Measurements from ENCODE around the gene SULT1C2. TPM values are rescaled to one million over a fixed set of nuclear protein-coding genes. Genes with fewer than 3 reads are reported as not detected.

Gene SULT1C2
- total and polyA plus RNA-seq, 2 donors (not counting 1 experiment from before 2014, with no cell fraction given) = not detected

DNA sequence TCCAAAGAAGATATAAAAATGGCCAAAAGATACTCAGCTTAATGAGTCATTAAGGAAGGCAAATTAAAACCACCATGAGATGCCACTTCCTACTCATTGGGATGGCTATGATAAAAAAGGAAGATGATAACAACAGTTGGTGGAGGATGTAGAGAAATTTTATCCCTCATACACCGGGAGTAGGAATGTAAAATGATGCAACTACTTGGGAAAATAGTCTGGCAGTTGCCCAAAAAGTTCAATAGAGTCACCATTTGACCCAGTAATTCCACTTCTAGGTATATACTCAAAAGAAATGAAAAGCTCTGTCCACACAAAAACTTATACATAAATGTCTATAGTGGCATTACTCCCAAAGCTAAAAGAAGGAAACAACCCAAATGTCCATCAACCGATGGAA lies 10.1 kb upstream of the SULT1C2 start:
- H3K4me1 Mint-ChIP-seq = no peaks in the 10 kb centered on the region
- H3K4me3 ChIP-seq (ENCODE audit: control extremely low read depth in 1 of 5, extremely low read depth in 1 of 5, insufficient read depth in 1 of 5, low read depth in 2 of 5, low read length in 4 of 5) = no peak overlapping the region
- H3K4me3 Mint-ChIP-seq = no peak overlapping the region
- no peaks in the 10 kb centered on the region for H4K20me1 ChIP-seq (ENCODE audit: control insufficient read depth, insufficient read depth, low read length, poor library complexity, severe bottlenecking)
- WGBS (ENCODE audit: insufficient coverage) = no CpG with 5 or more reads among the region's 2 CpGs
- CTCF ChIA-PET = no interaction called here
- H3K27me3 Mint-ChIP-seq = peaks cover 6% of the 10 kb centered on the region
- ATAC-seq (ENCODE audit: low read depth) (no peak), DNase-seq (no peak)
- no peaks in the 10 kb centered on the region for H3K4me1 ChIP-seq (ENCODE audit: control insufficient read depth in 2 of 2, insufficient read depth in 2 of 2, low read length in 2 of 2)
- no peak overlapping the region for H2AFZ ChIP-seq (ENCODE audit: insufficient read depth, low read depth, low read length, poor library complexity, severe bottlenecking)
- POLR2A ChIA-PET = no interaction called here
- peaks cover 5% of the 10 kb centered on the region for H3K9me3 Mint-ChIP-seq (ENCODE audit: insufficient read depth)
- H3K27ac Mint-ChIP-seq = no peak overlapping the region
- no peak overlapping the region for H3K4me2 ChIP-seq (replicated peaks; ENCODE audit: low read depth, low read length, poor library complexity, severe bottlenecking)
- TF ChIP-seq, protein P1, sequence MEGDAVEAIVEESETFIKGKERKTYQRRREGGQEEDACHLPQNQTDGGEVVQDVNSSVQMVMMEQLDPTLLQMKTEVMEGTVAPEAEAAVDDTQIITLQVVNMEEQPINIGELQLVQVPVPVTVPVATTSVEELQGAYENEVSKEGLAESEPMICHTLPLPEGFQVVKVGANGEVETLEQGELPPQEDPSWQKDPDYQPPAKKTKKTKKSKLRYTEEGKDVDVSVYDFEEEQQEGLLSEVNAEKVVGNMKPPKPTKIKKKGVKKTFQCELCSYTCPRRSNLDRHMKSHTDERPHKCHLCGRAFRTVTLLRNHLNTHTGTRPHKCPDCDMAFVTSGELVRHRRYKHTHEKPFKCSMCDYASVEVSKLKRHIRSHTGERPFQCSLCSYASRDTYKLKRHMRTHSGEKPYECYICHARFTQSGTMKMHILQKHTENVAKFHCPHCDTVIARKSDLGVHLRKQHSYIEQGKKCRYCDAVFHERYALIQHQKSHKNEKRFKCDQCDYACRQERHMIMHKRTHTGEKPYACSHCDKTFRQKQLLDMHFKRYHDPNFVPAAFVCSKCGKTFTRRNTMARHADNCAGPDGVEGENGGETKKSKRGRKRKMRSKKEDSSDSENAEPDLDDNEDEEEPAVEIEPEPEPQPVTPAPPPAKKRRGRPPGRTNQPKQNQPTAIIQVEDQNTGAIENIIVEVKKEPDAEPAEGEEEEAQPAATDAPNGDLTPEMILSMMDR (IDR thresholded peaks at IDR 0.05) = no peak
- TF ChIP-seq EZH2 (IDR thresholded peaks at IDR 0.05; ENCODE audit: borderline replicate concordance, insufficient read depth, low read depth, low read length, poor library complexity, severe bottlenecking) = no peak
- H3K79me2 ChIP-seq (ENCODE audit: control insufficient read depth, insufficient read depth, low read length) = no peaks in the 10 kb centered on the region
- no peaks in the 10 kb centered on the region for H3K36me3 ChIP-seq (replicated peaks in 1 of 2; ENCODE audit: control extremely low read depth in 1 of 2, control insufficient read depth in 1 of 2, extremely low read depth in 1 of 2, insufficient read depth in 2 of 2, low read length in 1 of 2)
- H3K9ac ChIP-seq (ENCODE audit: low read length) = no peak overlapping the region
- intact Hi-C loops (cut with micrococcal nuclease) = no loop called here
- H3K9me3 ChIP-seq (ENCODE audit: control extremely low read depth in 1 of 3, control insufficient read depth in 2 of 3, insufficient read depth in 1 of 3, low read length in 2 of 3) = no peaks in the 10 kb centered on the region
- no peaks in the 10 kb centered on the region for H3K27me3 ChIP-seq (replicated peaks in 1 of 4; ENCODE audit: control extremely low read depth in 1 of 4, control insufficient read depth in 3 of 4, insufficient read depth in 4 of 4, low read length in 3 of 4)
- no peak overlapping the region for H3K27ac ChIP-seq (ENCODE audit: low read length in 2 of 2)

GRCh38 chr2:108279468-108279867 lies 9.2 kb upstream of the SULT1C2 start:
- ATAC-seq (ENCODE audit: low read depth) = no peak
- Histone ChIP-seq H3K4me3 (ENCODE audit: control extremely low read depth in 1 of 5, extremely low read depth in 1 of 5, insufficient read depth in 1 of 5, low read depth in 2 of 5, low read length in 4 of 5) (no peak overlapping the region), H3K27ac (ENCODE audit: low read length in 2 of 2) (no peak overlapping the region), H4K20me1 (ENCODE audit: control insufficient read depth, insufficient read depth, low read length, poor library complexity, severe bottlenecking) (no peaks in the 10 kb centered on the region), H3K9me3 (ENCODE audit: control extremely low read depth in 1 of 3, control insufficient read depth in 2 of 3, insufficient read depth in 1 of 3, low read length in 2 of 3) (no peaks in the 10 kb centered on the region), H3K4me1 (ENCODE audit: control insufficient read depth in 2 of 2, insufficient read depth in 2 of 2, low read length in 2 of 2) (no peaks in the 10 kb centered on the region), H3K27me3 (replicated peaks in 1 of 4; ENCODE audit: control extremely low read depth in 1 of 4, control insufficient read depth in 3 of 4, insufficient read depth in 4 of 4, low read length in 3 of 4) (no peaks in the 10 kb centered on the region), H3K36me3 (replicated peaks in 1 of 2; ENCODE audit: control extremely low read depth in 1 of 2, control insufficient read depth in 1 of 2, extremely low read depth in 1 of 2, insufficient read depth in 2 of 2, low read length in 1 of 2) (no peaks in the 10 kb centered on the region), H3K79me2 (ENCODE audit: control insufficient read depth, insufficient read depth, low read length) (no peaks in the 10 kb centered on the region), H3K9ac (ENCODE audit: low read length) (no peak overlapping the region), H2AFZ (ENCODE audit: insufficient read depth, low read depth, low read length, poor library complexity, severe bottlenecking) (no peak overlapping the region), H3K4me2 (replicated peaks; ENCODE audit: low read depth, low read length, poor library complexity, severe bottlenecking) (no peak overlapping the region)
- peaks cover 6% of the 10 kb centered on the region for H3K27me3 Mint-ChIP-seq
- H3K9me3 Mint-ChIP-seq (ENCODE audit: insufficient read depth) = peaks cover 5% of the 10 kb centered on the region
- ChIA-PET CTCF (no interaction called here), POLR2A (no interaction called here)
- DNase-seq = no peak
- H3K4me3 Mint-ChIP-seq = no peak overlapping the region
- H3K27ac Mint-ChIP-seq = no peak overlapping the region
- intact Hi-C loops (cut with micrococcal nuclease) = no loop called here
- no peaks in the 10 kb centered on the region for H3K4me1 Mint-ChIP-seq
- TF ChIP-seq, protein P1 (IDR thresholded peaks at IDR 0.05) = no peak
- no peak for TF ChIP-seq EZH2 (IDR thresholded peaks at IDR 0.05; ENCODE audit: borderline replicate concordance, insufficient read depth, low read depth, low read length, poor library complexity, severe bottlenecking)
- 100% methylated on average over 4 of the region's 5 CpGs for WGBS (ENCODE audit: insufficient coverage)
